HG03097 (cell line): ENCODE measurements around the gene CASKIN1.
"Not testable (repeated sequence)": the region's sequence is repeated elsewhere in the genome, so short reads cannot be mapped to it uniquely, and the experiment has no call there.

ENCODE experiments used
- ATAC-seq: cut with Tn5 transposase; IDR thresholded peaks from one replicate; pipeline ENCODE4 v1.9.1; 2021; ENCODE audit not compliant: unreplicated experiment, low FRiP score

The CASKIN1 gene

DNA sequence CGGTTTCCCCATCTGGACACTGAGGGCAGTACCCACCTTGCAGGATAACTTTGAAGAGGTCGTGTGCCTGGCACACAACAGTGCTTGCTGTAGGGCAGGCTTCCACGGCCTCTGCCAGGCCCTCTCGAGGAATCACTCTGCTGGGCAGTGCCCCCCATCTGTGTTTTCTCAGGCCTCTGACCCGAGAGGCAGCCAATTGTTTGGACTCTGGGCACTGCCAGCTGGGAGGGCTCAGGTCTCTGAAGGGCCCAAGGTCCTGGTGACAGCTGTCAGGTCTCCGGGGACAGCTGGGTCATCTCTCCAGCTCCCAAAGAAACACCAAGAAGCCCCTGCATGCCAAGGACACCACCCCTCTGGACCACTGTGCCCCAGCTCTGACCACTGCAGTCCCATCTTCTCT lies 49.0 kb downstream of the CASKIN1 start:
- no peak for ATAC-seq

DNA sequence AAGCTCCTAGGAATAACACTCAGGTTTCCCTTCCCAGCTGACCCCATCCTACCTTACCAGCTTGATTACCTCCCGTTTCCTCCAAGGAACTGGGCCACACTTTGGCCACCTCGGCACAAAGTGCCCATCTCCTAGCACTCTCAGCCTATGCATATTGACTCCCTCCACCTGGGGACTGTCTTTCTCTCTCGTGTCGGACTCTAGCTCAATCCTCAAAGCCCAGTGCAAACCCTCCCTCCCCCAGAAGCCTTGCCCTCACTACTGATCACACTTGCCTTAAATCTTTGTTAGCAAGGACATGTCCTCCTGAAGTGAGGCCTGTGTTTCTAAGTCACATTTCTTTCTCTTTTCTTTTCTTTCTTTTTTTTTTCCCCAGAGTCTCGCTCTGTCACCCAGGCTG lies 50.6 kb downstream of the CASKIN1 start:
- ATAC-seq, result no peak

DNA sequence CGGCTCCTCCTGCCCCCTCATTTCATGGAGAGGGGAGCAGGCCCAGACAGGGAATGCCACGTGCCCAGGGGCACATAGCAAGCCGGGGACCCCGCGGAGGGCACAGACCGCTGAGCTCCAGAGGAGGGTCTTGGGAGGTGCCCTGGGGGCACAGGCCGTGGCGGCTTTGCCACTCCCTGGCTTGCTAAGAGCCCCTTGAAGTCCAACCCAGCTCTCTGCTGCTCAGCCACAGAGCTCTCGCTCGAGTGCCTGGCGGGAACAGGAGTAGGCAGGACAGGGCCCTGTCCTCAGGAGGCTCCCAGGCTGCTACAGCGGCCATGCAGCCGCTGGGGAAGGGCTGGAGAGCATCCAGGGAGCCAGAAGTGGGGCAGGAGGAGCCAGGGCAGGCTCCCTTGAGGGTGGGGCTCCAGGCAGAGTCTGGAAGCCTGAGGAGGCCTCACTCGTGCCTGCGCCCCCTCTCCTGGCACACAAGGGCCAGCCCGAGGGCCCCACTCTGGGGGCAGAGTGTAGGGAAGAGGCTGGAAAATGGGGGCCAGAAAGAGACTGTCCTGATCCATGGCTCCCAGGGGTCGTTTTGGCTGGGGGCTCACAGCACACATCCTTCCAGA lies 52.4 kb downstream of the CASKIN1 start:
- ATAC-seq, result no peak

DNA sequence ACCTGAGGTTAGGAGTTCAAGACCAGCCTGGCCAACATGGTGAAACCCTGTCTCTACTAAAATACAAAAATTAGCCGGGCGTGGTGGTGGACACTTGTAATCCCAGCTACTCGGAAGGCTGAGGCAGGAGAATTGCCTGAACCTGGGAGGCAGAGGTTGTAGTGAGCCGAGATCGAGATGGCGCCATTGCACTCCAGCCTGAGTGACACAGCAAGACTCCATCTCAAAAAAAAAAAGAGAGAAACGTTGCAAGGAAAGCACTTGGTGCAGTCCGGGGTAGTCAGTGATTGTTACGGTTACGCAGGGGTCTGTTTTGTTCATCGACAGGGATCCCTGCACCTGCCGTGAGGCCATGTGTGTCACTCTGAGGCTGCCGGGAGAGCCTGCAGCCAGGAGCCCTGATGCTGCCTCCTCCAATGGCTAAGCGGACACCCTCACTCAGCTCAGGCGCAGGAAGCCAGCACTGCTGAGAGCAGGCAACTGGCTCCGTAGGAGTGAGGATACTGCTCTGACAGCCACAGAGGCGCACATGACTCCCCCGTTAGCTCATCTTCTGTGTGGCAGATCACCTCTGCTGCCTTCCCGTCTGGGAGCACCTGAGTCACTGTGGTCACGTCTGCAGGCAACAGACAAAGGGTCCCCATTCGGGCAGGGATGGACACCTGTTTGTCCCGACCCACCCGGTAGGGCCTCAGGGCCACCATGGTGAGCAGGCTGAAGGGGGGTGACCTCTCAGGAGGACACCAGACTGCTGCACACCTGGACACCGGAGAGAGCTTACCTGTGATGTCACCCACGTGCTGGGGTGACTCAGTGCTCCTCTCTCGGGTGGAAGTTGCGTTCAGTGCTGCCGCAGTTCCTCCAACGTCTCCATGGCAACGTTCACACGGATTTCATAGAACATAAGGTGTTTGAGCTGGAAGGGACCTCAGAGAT lies 53.2 kb downstream of the CASKIN1 start:
- ATAC-seq, result no peak

DNA sequence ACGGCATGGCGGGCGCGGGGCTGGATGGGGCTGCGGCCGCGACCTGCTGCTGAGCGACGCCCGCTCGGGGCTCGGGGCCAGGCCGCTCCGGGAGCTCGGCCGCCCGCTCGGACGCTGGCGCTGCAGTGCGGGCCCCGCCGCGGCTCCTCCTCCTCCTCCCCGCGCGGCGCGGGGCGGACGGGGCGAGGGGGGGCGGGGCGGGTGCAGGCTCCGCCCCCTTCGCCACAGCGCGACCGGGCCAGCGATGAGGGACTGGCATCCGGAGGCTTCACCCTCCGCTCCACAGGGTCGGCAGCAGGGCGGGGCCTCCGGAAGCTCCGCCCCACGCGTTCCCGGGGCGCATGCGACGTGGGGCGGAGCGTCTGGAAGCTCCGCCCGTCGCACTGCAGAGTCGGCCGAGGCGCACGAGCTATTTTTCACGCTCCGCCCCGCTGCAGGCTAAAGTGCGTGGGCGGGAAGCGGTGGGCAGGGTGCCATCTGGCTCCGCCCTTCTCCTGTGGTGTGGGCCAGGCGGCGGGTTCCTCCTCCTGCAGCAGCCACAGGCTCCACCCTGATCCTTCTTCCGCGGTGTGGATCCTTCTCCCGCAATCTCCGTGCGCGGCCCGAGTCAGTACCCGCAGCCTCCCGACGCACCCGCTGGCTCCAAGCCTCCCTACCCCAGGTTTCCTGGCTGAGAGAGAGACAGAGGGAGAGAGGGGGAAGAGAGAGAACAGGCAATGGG lies 60.5 kb downstream of the CASKIN1 start, which contains the start of gene PKD1:
PKD1 (minus strand) TSS at position 129 of the 721 bp plus-strand sequence. CDS start 209 bp downstream, outside the sequence.
- ATAC-seq, result not testable (repeated sequence)

DNA sequence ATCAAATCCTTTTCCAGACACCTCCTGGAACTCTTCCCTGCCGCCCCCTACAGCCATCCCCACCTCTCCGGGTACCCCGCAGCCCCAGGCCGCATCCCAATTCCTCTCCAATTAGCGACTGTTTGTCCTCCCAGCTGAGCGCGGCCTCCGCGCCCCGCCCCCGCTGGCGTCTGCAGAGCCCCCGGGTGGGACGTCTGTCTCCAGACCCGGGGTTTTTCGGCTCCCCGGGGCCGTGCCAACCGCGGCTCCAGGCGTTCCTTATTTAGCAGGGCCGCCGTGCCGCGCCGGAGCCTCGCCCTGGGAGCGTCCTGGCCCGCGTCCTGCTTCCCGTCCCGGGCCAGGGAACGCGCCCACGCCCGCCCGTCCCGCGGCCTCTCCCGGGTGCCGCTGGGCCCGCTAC lies 61.3 kb downstream of the CASKIN1 start:
- not testable (repeated sequence) for ATAC-seq

DNA sequence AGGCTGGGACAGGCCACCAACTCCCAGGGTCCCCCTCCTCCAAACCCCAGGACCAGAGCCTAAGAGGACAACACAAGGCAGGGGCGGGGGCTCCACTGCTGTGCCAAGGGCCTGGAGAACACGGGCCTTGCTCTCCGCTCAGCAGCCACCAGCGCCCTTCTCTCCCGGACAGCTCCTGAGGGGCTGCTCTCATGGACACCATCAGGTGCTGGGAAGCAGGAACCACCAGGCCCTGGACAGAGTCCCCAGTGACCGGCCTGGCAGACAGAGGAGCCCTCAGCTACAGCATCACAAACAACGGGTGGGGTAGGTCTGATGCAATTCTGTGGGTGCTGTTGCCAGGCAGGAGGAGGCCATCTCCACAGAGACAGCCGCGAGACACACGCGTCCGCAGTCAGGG lies 62.6 kb downstream of the CASKIN1 start:
- ATAC-seq, result not testable (repeated sequence)

DNA sequence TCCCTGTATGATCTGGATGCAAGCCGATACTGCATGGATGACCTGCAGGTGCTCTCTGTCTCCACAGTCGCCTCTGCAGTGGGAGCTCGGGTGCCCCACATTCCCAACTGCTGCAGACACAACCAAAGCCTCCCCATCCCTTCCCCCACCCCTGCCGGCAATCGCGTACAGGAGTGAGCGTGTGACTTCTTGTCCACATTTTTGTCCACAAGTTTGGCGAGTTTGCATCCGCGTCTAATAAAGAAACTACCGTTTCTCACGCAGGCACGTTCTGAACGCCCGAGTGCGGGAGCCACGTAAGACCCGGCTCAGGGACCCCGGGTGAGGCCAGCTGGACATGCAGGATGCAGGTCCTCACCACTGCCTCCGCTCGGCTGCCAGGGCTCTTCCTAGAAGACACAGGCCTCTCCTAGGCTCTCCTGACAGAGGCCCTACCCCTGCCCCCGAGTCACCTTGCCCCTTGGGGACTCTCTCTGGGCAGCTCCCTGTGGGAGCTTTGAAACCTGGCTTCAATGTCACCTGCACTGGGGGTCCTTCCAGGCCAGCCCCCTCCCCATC lies 66.4 kb downstream of the CASKIN1 start:
- not testable (repeated sequence) for ATAC-seq

DNA sequence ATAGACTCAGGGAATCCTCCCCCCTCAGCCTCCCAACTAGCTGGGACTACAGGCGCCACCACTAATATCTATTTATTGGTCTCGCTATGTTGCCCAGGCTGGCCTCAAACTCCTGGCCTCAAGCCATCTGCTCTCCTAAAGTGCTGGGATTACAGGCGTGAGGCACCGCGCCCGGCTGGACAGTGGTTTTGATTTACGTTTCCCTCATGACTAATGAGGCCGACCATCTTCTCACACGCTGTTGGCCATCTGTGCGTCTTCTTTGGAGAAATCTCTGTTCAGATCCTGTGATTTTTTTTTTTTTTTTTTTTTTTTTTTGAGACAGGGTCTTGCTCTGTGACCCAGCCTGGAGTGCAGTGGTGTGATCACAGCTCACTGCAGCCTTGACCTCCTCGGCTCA lies 67.2 kb downstream of the CASKIN1 start:
- not testable (repeated sequence) for ATAC-seq

DNA sequence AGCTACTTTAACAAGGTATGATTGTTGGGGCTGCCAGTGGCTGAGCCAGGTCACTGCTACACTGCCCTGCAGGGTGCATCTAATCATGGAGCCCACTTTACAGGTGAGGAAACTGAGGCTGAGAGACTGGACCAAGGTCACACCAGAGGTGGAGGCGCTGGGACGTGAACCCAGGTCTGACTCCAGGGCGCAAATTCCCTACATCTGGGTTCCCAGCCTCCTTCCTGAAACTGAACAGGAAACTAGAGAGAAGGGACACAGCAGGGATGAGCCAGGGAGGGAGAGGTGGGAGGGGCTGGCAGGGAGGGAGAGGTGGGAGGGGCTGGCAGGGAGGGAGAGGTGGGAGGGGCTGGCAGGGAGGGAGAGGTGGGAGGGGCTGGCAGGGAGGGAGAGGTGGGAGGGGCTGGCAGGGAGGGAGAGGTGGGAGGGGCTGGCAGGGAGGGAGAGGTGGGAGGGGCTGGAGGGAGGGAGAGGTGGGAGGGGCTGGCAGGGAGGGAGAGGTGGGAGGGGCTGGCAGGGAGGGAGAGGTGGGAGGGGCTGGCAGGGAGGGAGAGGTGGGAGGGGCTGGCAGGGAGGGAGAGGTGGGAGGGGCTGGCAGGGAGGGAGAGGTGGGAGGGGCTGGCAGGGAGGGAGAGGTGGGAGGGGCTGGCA lies 68.7 kb downstream of the CASKIN1 start:
- ATAC-seq, result not testable (repeated sequence)
